Fibroblast of villous mesenchyme (primary cell): ENCODE results near the gene PARP12. TPM values are rescaled to one million over a fixed set of nuclear protein-coding genes. Genes with fewer than 3 reads are reported as not detected.

ENCODE experiments used
- DNase-seq: peaks from one replicate; pipeline ENCODE4 v3.0.0-alpha.2; 2010; ENCODE audit warnings: low read depth
- H3K4me3 ChIP-seq: 2 replicates; pipeline ENCODE4 v1.5.1; 2011; ENCODE audit warnings: low read depth, mild to moderate bottlenecking, low read length
- total RNA-seq: library from RNA; depleted of rRNA; stranded (reverse); fragments of >200 nt; gene quantifications from 2 replicates; pipeline ENCODE4 v1.2.3, GENCODE V29; 2012
- TF ChIP-seq, protein P1 (sequence below): IDR thresholded peaks from 2 replicates; pipeline ENCODE4 v1.5.1; 2012; ENCODE audit warnings: low read depth, mild to moderate bottlenecking, low read length; ENCODE audit not compliant: insufficient read depth

PARP12 gene
- total RNA-seq, 1 donor = 27.2 TPM

DNA sequence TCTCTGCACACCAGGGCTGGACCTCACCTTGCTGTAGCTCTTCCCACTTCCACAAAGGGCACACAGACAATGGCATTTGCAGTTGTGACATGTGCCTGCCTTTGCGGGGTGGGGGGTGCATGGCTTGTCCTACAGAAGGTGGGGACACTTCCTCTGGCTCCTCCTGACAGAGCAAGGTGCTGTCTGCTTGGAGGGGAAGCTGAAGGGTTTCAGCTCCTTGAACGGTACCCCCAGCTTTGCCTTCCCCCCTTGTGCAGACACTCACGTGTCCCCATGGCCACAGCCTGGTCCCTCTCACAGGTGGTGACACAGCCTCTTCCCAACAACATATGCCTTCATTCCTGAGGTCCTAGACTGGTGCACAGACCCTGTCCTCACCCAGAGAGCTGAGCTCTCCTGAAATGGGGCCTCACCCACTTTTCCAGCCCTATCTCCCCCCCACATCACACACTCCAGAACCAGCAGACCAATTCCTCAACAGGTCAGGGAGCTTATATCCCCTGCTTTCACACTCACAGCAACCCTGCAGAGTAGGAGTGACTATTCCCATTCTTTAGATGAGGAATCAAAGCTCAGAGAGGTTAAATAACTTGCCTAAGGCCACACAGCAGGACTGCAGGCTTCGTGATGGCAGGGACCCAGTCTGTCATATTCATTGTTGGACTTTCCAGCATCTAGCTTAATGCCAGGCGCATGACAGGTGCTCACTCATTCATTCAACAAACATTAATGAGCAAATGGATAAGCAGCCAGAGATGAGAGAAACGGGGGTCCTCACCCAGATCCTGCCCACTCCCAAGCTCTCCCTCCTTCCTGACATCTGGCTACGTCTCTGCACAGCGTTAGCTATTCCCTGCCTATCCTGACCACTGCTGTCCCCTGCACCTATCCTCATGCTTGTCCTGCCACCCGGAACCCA lies 44.4 kb downstream of the PARP12 start:
- DNase-seq = no peak
- no peak overlapping the region for H3K4me3 ChIP-seq
- TF ChIP-seq, protein P1, sequence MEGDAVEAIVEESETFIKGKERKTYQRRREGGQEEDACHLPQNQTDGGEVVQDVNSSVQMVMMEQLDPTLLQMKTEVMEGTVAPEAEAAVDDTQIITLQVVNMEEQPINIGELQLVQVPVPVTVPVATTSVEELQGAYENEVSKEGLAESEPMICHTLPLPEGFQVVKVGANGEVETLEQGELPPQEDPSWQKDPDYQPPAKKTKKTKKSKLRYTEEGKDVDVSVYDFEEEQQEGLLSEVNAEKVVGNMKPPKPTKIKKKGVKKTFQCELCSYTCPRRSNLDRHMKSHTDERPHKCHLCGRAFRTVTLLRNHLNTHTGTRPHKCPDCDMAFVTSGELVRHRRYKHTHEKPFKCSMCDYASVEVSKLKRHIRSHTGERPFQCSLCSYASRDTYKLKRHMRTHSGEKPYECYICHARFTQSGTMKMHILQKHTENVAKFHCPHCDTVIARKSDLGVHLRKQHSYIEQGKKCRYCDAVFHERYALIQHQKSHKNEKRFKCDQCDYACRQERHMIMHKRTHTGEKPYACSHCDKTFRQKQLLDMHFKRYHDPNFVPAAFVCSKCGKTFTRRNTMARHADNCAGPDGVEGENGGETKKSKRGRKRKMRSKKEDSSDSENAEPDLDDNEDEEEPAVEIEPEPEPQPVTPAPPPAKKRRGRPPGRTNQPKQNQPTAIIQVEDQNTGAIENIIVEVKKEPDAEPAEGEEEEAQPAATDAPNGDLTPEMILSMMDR = no peak

DNA sequence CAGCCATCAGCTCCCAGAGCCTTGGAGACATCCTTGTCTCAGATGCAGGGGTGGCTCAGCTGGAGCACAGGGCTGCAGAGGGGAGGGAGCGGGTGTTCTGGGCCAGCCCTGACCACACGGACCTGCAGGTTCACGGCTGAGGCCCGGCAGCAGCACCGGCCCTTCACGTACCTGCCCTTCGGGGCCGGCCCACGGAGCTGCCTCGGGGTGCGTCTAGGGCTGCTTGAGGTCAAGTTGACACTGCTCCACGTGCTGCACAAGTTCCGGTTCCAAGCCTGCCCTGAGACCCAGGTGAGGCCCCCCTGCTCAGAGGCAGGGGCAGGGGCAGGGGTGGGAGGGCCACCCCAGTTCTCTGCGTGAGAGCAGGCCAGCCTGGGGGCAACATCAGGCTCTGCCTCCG lies 45.2 kb downstream of the PARP12 start:
- TF ChIP-seq, protein P1 = no peak
- DNase-seq = no peak
- no peak overlapping the region for H3K4me3 ChIP-seq

DNA sequence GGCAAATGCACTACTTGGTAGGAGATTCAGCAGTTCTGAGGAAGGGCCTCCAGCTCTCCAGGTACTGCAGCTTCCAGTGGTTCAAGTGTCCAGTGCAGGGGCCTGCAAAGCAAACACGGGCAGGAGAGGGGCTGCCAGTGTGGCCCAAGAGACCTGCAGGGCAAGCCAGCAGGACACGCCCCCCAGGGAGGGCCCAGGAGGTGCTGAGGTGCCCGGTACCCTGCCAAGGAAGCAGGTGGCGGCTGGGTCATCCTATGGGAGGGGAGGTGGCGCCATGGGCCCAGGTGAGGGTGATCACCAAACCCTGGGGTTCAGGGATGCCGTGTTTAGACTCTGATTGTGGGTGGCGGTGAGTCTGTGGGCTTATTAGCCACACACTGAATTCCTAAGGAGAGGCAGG lies 45.7 kb downstream of the PARP12 start:
- no peak overlapping the region for H3K4me3 ChIP-seq
- TF ChIP-seq, protein P1 = no peak
- no peak for DNase-seq

DNA sequence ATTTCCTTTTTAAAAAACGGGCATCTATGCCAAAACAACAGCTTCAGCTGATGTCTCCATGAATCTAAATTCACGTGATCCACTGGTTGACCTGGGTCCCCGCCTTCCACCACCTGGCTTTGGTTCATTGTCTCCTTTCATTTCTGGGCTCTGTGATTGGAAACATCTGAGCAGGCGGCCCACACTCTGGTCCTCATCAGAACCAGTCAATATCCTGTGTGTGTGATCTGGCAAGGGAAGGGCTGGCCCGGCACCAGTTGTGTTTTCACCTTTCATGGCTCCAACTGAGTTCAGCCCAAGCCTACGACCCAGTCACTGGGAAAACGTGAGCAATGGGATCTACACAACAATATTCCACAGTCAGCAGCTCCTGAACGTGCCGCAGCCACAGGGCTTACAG lies 46.2 kb downstream of the PARP12 start:
- TF ChIP-seq, protein P1 = no peak
- no peak for DNase-seq
- H3K4me3 ChIP-seq = no peak overlapping the region

DNA sequence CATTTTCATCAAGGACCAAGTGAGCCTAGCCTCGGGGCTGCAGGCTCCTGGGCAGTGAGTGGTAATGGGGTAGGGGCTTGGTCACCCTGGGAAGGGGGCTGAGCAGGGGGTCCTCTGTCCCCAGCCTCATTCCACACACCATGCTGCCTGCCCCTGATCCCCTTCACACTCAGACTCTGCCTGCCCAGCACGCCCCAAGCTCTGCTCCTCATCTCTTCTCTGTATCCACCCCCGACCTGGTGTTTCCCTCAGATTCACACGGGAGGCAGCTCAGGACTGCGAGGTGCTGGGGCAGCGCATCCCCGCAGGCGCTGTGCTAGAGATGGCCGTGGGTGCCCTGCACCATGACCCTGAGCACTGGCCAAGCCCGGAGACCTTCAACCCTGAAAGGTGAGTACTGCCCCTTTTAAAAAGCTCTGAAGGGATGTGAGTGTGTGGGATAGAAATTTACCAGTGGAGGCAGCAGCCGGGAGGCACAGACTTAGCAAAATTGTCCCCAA lies 47.2 kb downstream of the PARP12 start:
- DNase-seq = no peak
- TF ChIP-seq, protein P1 = no peak
- no peak overlapping the region for H3K4me3 ChIP-seq

DNA sequence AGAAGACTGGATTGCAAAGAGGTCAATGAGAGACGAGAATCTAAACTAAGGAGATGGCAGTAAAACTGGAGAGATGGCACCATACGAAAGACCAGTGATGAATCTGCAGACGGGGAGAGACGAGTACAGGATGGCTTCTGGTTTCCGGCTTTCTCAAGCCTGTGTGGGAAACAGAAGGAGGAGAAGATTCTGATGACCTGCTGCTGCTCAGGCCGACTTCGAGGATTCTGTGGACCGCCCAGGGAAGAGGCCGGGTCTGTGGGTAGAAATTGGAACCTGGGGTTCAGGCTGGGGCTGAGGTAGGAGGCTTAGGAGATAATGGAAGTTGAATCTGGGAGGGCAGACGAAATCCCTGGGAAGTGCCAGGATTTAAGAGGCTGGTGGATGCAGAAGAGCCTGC lies 48.6 kb downstream of the PARP12 start:
- TF ChIP-seq, protein P1 = no peak

More for the DNA sequence above, 48.6 kb downstream of the PARP12 start:
- H3K4me3 ChIP-seq = no peak overlapping the region
- DNase-seq = no peak
